Peyer's patch (tissue), 4 donors: ENCODE results near the gene NFS1.

ENCODE experiments used
- POLR2A ChIP-seq, 2 donors: fragments of 450-650 bp; IDR thresholded peaks; one replicate each; pipeline ENCODE4 v1.5.1; 2017; ENCODE audit warnings: antibody characterized with exemption in 2 of 2, mild to moderate bottlenecking in 2 of 2, moderate library complexity in 2 of 2
- TF ChIP-seq, protein P1 (sequence below), 6 experiments: fragments of 450-650 bp in 4 of 6; fragments of 200-600 bp in 2 of 6; sonication (generic) in 1 of 6; IDR thresholded peaks; one replicate each; pipeline ENCODE4 v1.5.1; 2017 to 2019; ENCODE audit warnings: antibody characterized with exemption in 6 of 6, mild to moderate bottlenecking in 3 of 6, moderate library complexity in 1 of 6

DNA sequence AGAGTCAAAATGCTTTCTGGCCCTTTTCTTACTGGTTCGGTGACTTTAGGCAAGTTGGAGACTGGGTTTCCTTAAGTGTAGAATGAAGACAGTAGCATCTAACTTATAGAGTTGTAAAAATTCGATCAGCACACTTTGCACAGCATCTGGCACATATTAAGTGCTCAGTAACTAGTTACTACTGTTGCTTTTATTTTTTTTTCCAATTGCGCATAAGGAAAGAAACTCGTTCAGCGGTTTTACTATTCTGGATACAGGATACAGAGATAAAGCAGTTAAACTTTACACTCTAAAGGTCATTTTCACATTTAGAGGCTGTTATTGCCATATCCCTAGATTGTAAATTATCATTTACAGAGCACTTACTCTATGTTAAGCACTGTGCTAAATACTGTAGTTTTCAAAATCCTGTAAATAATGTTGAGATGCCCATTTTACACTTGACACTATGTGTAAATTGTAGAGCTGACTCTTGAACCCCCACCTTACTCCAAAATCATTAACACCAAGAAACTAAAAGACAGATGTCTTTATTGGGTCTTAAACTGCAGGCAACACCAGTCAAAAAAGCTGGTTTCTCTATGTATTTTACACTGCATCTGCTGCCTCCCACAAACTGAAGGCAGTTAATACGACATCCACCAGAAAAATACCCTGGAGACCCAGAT is 939 bp upstream of the NFS1 start:
- TF ChIP-seq, protein P1, sequence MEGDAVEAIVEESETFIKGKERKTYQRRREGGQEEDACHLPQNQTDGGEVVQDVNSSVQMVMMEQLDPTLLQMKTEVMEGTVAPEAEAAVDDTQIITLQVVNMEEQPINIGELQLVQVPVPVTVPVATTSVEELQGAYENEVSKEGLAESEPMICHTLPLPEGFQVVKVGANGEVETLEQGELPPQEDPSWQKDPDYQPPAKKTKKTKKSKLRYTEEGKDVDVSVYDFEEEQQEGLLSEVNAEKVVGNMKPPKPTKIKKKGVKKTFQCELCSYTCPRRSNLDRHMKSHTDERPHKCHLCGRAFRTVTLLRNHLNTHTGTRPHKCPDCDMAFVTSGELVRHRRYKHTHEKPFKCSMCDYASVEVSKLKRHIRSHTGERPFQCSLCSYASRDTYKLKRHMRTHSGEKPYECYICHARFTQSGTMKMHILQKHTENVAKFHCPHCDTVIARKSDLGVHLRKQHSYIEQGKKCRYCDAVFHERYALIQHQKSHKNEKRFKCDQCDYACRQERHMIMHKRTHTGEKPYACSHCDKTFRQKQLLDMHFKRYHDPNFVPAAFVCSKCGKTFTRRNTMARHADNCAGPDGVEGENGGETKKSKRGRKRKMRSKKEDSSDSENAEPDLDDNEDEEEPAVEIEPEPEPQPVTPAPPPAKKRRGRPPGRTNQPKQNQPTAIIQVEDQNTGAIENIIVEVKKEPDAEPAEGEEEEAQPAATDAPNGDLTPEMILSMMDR (IDR thresholded peaks at IDR 0.05): no peak
- no peak for TF ChIP-seq POLR2A (IDR thresholded peaks at IDR 0.05)
